Hypothalamus (tissue), 51 donors: ENCODE results near the gene EP300.
A peak's percentile ranks its signal among the peaks of the same experiment; 100 is the strongest.
"Not testable (repeated sequence)": the region's sequence is repeated elsewhere in the genome, so short reads cannot be mapped to it uniquely, and the experiment has no call there.

Experiments
- DNase-seq, 51 donors: peaks; one replicate each; lab custom pipeline; 2025; lab: John Stamatoyannopoulos, UW

Gene EP300

GRCh38 chr22:41092023-41092817 is at the start of gene EP300:
TSS of gene EP300 (plus strand) at chr22:41092592. CDS start at chr22:41093005, 413 bp downstream.
- peak in 50 of 51 donors; percentile 24 to 85 (median 60) for DNase-seq

- no peak for DNase-seq
Observed at GRCh38 chr22:41043722-41044121, 48.7 kb upstream of the EP300 start.

GRCh38 chr22:41045575-41045974 is 46.8 kb upstream of the EP300 start:
- not testable (repeated sequence) for DNase-seq

- DNase-seq = no peak
Observed at GRCh38 chr22:41047801-41048211, 44.6 kb upstream of the EP300 start.

- DNase-seq = not testable (repeated sequence)
Observed at GRCh38 chr22:41048345-41048744, 44.0 kb upstream of the EP300 start.

- DNase-seq = peak in 32 of 51 donors; percentile 1 to 39 (median 14)
Observed at GRCh38 chr22:41048791-41049717, 43.3 kb upstream of the EP300 start.

- not testable (repeated sequence) for DNase-seq
Observed at GRCh38 chr22:41049795-41050194, 42.6 kb upstream of the EP300 start.

- DNase-seq = no peak
Observed at GRCh38 chr22:41050883-41051282, 41.5 kb upstream of the EP300 start.

GRCh38 chr22:41052661-41053490 is 39.5 kb upstream of the EP300 start:
- no peak for DNase-seq

GRCh38 chr22:41057076-41057475 is 35.3 kb upstream of the EP300 start:
- no peak for DNase-seq

- no peak for DNase-seq
Observed at GRCh38 chr22:41062146-41062545, 30.2 kb upstream of the EP300 start.

GRCh38 chr22:41064326-41064725 is 28.1 kb upstream of the EP300 start:
- DNase-seq = not testable (repeated sequence)

GRCh38 chr22:41066341-41066740 is 26.1 kb upstream of the EP300 start:
- not testable (repeated sequence) for DNase-seq

GRCh38 chr22:41067968-41068367 is 24.4 kb upstream of the EP300 start:
- DNase-seq = not testable (repeated sequence)

GRCh38 chr22:41070665-41071331 is 21.6 kb upstream of the EP300 start:
- DNase-seq = no peak

GRCh38 chr22:41074061-41074460 is 18.3 kb upstream of the EP300 start:
- DNase-seq = no peak

GRCh38 chr22:41074466-41074865 is 17.9 kb upstream of the EP300 start:
- DNase-seq = no peak

- no peak for DNase-seq
Observed at GRCh38 chr22:41074941-41075710, 17.3 kb upstream of the EP300 start.

- DNase-seq = no peak
Observed at GRCh38 chr22:41075946-41076345, 16.4 kb upstream of the EP300 start.
